ENCODE measurements around the gene C5orf15.

DNA sequence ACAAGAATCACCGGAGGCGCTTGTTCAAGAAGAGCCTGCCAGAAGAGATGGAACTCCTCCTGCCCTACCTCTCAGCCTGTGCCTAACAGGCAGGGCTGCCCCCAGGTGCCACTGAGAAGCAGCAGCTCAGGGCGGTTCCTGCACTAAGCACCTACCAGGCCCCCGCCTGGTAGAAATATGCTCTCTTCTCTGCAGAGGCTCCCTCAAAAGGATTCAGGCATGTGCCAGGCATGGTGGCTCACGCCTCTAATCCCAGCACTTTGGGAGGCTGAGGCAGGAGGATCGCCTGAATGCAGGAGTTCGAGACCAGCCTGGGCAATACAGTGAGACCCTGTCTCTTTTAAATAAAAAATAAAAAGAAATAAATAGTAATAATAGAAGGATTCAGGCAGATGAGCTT, 30.4 kb upstream of the C5orf15 start:
- TF ChIP-seq EP300 (IDR thresholded peaks at IDR 0.05; ENCODE audit: low read depth) (no peak), POLR2AphosphoS5 (IDR thresholded peaks at IDR 0.05) (no peak), POLR2A (IDR thresholded peaks at IDR 0.05) (no peak)
- TF ChIP-seq, protein P1, sequence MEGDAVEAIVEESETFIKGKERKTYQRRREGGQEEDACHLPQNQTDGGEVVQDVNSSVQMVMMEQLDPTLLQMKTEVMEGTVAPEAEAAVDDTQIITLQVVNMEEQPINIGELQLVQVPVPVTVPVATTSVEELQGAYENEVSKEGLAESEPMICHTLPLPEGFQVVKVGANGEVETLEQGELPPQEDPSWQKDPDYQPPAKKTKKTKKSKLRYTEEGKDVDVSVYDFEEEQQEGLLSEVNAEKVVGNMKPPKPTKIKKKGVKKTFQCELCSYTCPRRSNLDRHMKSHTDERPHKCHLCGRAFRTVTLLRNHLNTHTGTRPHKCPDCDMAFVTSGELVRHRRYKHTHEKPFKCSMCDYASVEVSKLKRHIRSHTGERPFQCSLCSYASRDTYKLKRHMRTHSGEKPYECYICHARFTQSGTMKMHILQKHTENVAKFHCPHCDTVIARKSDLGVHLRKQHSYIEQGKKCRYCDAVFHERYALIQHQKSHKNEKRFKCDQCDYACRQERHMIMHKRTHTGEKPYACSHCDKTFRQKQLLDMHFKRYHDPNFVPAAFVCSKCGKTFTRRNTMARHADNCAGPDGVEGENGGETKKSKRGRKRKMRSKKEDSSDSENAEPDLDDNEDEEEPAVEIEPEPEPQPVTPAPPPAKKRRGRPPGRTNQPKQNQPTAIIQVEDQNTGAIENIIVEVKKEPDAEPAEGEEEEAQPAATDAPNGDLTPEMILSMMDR (IDR thresholded peaks at IDR 0.05), result no peak

Data from transverse colon (tissue), 4 donors.